Heart right ventricle (tissue), 16 donors: Measurements from ENCODE around the gene SCPEP1. TPM values are rescaled to one million over a fixed set of nuclear protein-coding genes. Genes with fewer than 3 reads are reported as not detected.

Source experiments
- ATAC-seq, 8 donors: fragments of 200-7000 bp; cut with Tn5 transposase; one replicate each; pipeline ENCODE4 v1.9.1; 2020; ENCODE audit warnings: mild to moderate bottlenecking in 8 of 8, moderate library complexity in 8 of 8, moderate number of reproducible peaks in 1 of 8
- DNase-seq, 2 donors: peaks; one replicate each; pipeline ENCODE4 v3.0.0-alpha.2; 2020
- H3K27ac ChIP-seq, 10 donors: fragments of 200-600 bp; sonication (generic) in 2 of 10; one replicate each; pipeline versions ENCODE4 v1.5.0 to v1.8.0; 2020 to 2022; ENCODE audit warnings: mild to moderate bottlenecking in 3 of 10
- H3K27me3 ChIP-seq, 7 donors: fragments of 200-600 bp; one replicate each; pipeline ENCODE4 v1.8.0; 2021 to 2022; ENCODE audit warnings: mild to moderate bottlenecking in 2 of 7
- H3K36me3 ChIP-seq, 9 donors: fragments of 200-600 bp; sonication (generic) in 1 of 9; one replicate each; pipeline versions ENCODE4 v1.5.0 to v1.8.0; 2020 to 2022; ENCODE audit warnings: mild to moderate bottlenecking in 2 of 9
- H3K4me1 ChIP-seq, 9 donors: fragments of 200-600 bp; sonication (generic) in 1 of 9; one replicate each; pipeline versions ENCODE4 v1.5.0 to v1.8.0; 2020 to 2022; ENCODE audit warnings: mild to moderate bottlenecking in 4 of 9
- H3K4me3 ChIP-seq, 10 donors: fragments of 200-600 bp; sonication (generic) in 2 of 10; one replicate each; pipeline versions ENCODE4 v1.5.0 to v1.8.0; 2020 to 2022; ENCODE audit warnings: mild to moderate bottlenecking in 7 of 10, moderate library complexity in 2 of 10
- H3K9me3 ChIP-seq, 11 donors: fragments of 200-600 bp in 10 of 11; sonication (generic) in 2 of 11; one replicate each; pipeline versions ENCODE4 v1.5.0 to v1.8.0; 2013 to 2022; ENCODE audit warnings: mild to moderate bottlenecking in 2 of 11, control low read depth in 1 of 11, moderate library complexity in 1 of 11
- CTCF ChIP-seq, 9 donors: fragments of 200-600 bp; sonication (generic) in 2 of 9; IDR thresholded peaks; one replicate each; pipeline versions ENCODE4 v1.5.0 to v1.8.0; 2021 to 2022; ENCODE audit warnings: antibody characterized with exemption in 9 of 9, mild to moderate bottlenecking in 5 of 9, moderate library complexity in 1 of 9
- WGBS, 2 donors: extraction: QIAGEN DNeasy Blood & Tissue Kit; methylation state at CpG; one replicate each; pipeline ENCODE4 v1.1.7; 2013; ENCODE audit warnings: inconsistent platforms in 1 of 2; 5-methylcytosine and 5-hydroxymethylcytosine counted together
- intact Hi-C, 10 donors: fragments of 100-400 bp; cut with DNase I; formaldehyde crosslinking; loops; one replicate each; pipeline versions ENCODE4 v1.11.1 to v1.14.2; 2022
- long read RNA-seq, 3 donors: library from polyadenylated mRNA; unstranded; transcript quantifications; one replicate each; pipeline ENCODE4 v2.0.0, GENCODE V29; 2020 to 2021
- polyA plus RNA-seq, 2 donors: library from polyadenylated mRNA; stranded (reverse); fragments of 200-250 nt; gene quantifications; one replicate each; pipeline ENCODE4 v1.2.3, GENCODE V29; 2013
- total RNA-seq, 10 donors: library from RNA; stranded (reverse); fragmentation: NEBNext Ultra II Directional in 3 of 10; extraction: Animal tissue kit (Norgen Biotek cat#: 25700) in 3 of 10; gene quantifications; one replicate each; pipeline versions ENCODE4 v1.2.1 to v1.2.4, GENCODE V29; 2021 to 2023
- donor health status: Arrhythmogenic right ventricular cardiomyopathy.
- donor health status: ischemic (EF 13 %, LVEDD 7.1; RV severe dilation, severe dysfunction).
- donor health status: healthy with polysubstance abuse.
- donor health status: DM: no; HTN: yes; CAD: no.
- donor health status: DM: no; HTN: no; CAD: no.
- donor health status: ischemic (EF 25% LVEDD 6.9; RV normal size, moderate dysfunction).
- donor health status: ischemic (EF 25% LVEDD 5.7; RV mildly dilated, moderate dysfunction).
- donor health status: healthy.
- donor health status: DM: yes; HTN: yes; CAD: no.
- donor health status: Ischemic cardiomyopathy.
- donor health status: ischemic (EF 35%, LVEDD 5.7; RV mildly dilated, moderate dysfunction).
- donor health status: nonischemic (EF 11% LVEDD 7.7; RV severe dilation, severe dysfunction).
- donor health status: DM: yes; HTN: yes; CAD: no.
- donor health status: PGD.
- donor health status: ischemic (EF 29% LVEDD 5.4; RV normal size, mild dysfunction).
- donor health status: nonischemic (EF 23%, LVEDD 6.1; RV moderate dilation, normal function).

SCPEP1 gene
- total RNA-seq, result 100 to 1,000 TPM in 1 of 10 donors, 10 to 100 TPM in 9; 39.2 to 144 (median 47.9) TPM
- polyA plus RNA-seq, result 100 to 1,000 TPM in 1 of 2 donors, 10 to 100 TPM in 1; 26.0 to 229 TPM
- long read RNA-seq, donor 1, transcript SCPEP1-201 (13 exons, 1,942 nt), result major isoform, 66 of 82 reads
- long read RNA-seq, donor 1, partial matches to known transcripts, result 3 of 82 reads
- long read RNA-seq, donor 1, other reads (novel, unspliced or antisense), result 12 of 82 reads
- long read RNA-seq, donor 2, transcript SCPEP1-201 (13 exons, 1,942 nt), result major isoform, 80 of 96 reads
- long read RNA-seq, donor 2, partial matches to known transcripts, result 6 of 96 reads
- long read RNA-seq, donor 2, other reads (novel, unspliced or antisense), result 10 of 96 reads
- long read RNA-seq, donor 3, transcript SCPEP1-201 (13 exons, 1,942 nt), result major isoform, 140 of 161 reads
- long read RNA-seq, donor 3, partial matches to known transcripts, result 5 of 161 reads
- long read RNA-seq, donor 3, other reads (novel, unspliced or antisense), result 15 of 161 reads

GRCh38 chr17:56977673-56978395 lies at the start of gene SCPEP1:
SCPEP1 (plus strand) TSS chr17:56978131; CDS start chr17:56978160, 29 bp downstream.
- Histone ChIP-seq H3K27me3 (no peaks in the 10 kb centered on the region), H3K36me3 (peaks cover 0 to 22% (median 0%) of the 10 kb centered on the region in 9 donors), H3K9me3 (no peaks in the 10 kb centered on the region), H3K4me3 (peak within 1 kb of the TSS; percentile 19 to 77 (median 64)), H3K4me1 (peaks cover 4 to 30% (median 12%) of the 10 kb centered on the region in 9 donors), H3K27ac (peak within 1 kb of the TSS; percentile 26 to 69 (median 54))
- DNase-seq, result peak; percentile 78 to 86
- WGBS, 2 donors, result 0 to 1% methylated on average over 41 to 42 of the region's 42 CpGs
- no peak for TF ChIP-seq CTCF (IDR thresholded peaks at IDR 0.05)
- peak; percentile 96 to 99 (median 97) for ATAC-seq
- intact Hi-C loops, result loop anchor here in 1 of 10 donors (5.0 kb wide), 1 partner anchor 104 kb away; no protein-coding TSS in a partner anchor

- ATAC-seq, result no peak
- peaks cover 0 to 6% (median 0%) of the 10 kb centered on the region in 9 donors for H3K36me3 ChIP-seq
- H3K27me3 ChIP-seq, result no peaks in the 10 kb centered on the region
- no peak overlapping the region for H3K4me3 ChIP-seq
- TF ChIP-seq CTCF (IDR thresholded peaks at IDR 0.05), result no peak
- H3K4me1 ChIP-seq, result no peaks in the 10 kb centered on the region
- 92 to 94% methylated on average over 2 of the region's 2 CpGs for WGBS, 2 donors
- intact Hi-C loops, result no loop called here
- no peak overlapping the region for H3K27ac ChIP-seq
- peaks cover 0 to 30% (median 9%) of the 10 kb centered on the region in 11 donors for H3K9me3 ChIP-seq
- DNase-seq, result no peak
Observed at GRCh38 chr17:56928586-56928985, 49.3 kb upstream of the SCPEP1 start.

- Histone ChIP-seq H3K36me3 (peaks cover 0 to 15% (median 0%) of the 10 kb centered on the region in 9 donors), H3K27ac (no peak overlapping the region), H3K27me3 (no peaks in the 10 kb centered on the region), H3K4me1 (no peaks in the 10 kb centered on the region), H3K4me3 (no peak overlapping the region), H3K9me3 (peaks cover 0 to 30% (median 9%) of the 10 kb centered on the region in 11 donors)
- no peak for TF ChIP-seq CTCF (IDR thresholded peaks at IDR 0.05)
- ATAC-seq (no peak), DNase-seq (no peak)
- intact Hi-C loops, result no loop called here
Observed at GRCh38 chr17:56929362-56929969, 48.5 kb upstream of the SCPEP1 start.

- H3K9me3 ChIP-seq, result peaks cover 0 to 30% (median 9%) of the 10 kb centered on the region in 11 donors
- no peaks in the 10 kb centered on the region for H3K4me1 ChIP-seq
- H3K4me3 ChIP-seq, result no peak overlapping the region
- 93 to 98% methylated on average over 2 of the region's 2 CpGs for WGBS, 2 donors
- DNase-seq (no peak), ATAC-seq (no peak)
- no peaks in the 10 kb centered on the region for H3K27me3 ChIP-seq
- no peak overlapping the region for H3K27ac ChIP-seq
- TF ChIP-seq CTCF (IDR thresholded peaks at IDR 0.05), result no peak
- intact Hi-C loops, result no loop called here
- peaks cover 0 to 28% (median 0%) of the 10 kb centered on the region in 9 donors for H3K36me3 ChIP-seq
Observed at GRCh38 chr17:56930739-56931337, 47.1 kb upstream of the SCPEP1 start.
